Measurements from ENCODE around the gene NAA25. TPM values are rescaled to one million over a fixed set of nuclear protein-coding genes. Genes with fewer than 3 reads are reported as not detected.
"Not testable (repeated sequence)": the region's sequence is repeated elsewhere in the genome, so short reads cannot be mapped to it uniquely, and the experiment has no call there.

The NAA25 gene
- total and polyA plus RNA-seq, 12 donors = 7.2 to 32.6 (median 21.2) TPM

- H3K4me3 ChIP-seq = no peak overlapping the region
- intact Hi-C loops (cut with DNase I) = no loop called here
- H3K27ac ChIP-seq = peak overlapping the region in 3 of 5 donors; percentile 11 to 70 (median 53)
- no peaks in the 10 kb centered on the region for H3K36me3 ChIP-seq (replicated peaks in 1 of 2)
- H3K4me1 ChIP-seq (replicated peaks in 1 of 2) = peaks cover 4 to 28% of the 10 kb centered on the region in 2 donors
- TF ChIP-seq POLR2A (IDR thresholded peaks at IDR 0.05) (no peak), CTCF (IDR thresholded peaks at IDR 0.05) (no peak)
- DNase-seq = no peak
- H3K9me3 ChIP-seq (replicated peaks in 1 of 3) = no peaks in the 10 kb centered on the region
- no peaks in the 10 kb centered on the region for H3K27me3 ChIP-seq
Observed at GRCh38 chr12:112001576-112001975, 107.0 kb downstream of the NAA25 start.

- WGBS, 4 donors = 95 to 97% (median 96%) methylated on average over 8 of the region's 8 CpGs
- H3K27me3 ChIP-seq = no peaks in the 10 kb centered on the region
- DNase-seq = no peak
- peaks cover 4 to 24% of the 10 kb centered on the region in 2 donors for H3K4me1 ChIP-seq (replicated peaks in 1 of 2)
- H3K9me3 ChIP-seq (replicated peaks in 1 of 3) = no peaks in the 10 kb centered on the region
- peak overlapping the region in 1 of 5 donors; percentile 70 for H3K27ac ChIP-seq
- intact Hi-C loops (cut with DNase I) = no loop called here
- peak overlapping the region in 1 of 4 donors; percentile 14 for H3K4me3 ChIP-seq
- no peak for TF ChIP-seq POLR2A (IDR thresholded peaks at IDR 0.05)
- TF ChIP-seq CTCF (IDR thresholded peaks at IDR 0.05) = no peak
- no peaks in the 10 kb centered on the region for H3K36me3 ChIP-seq (replicated peaks in 1 of 2)
Observed at GRCh38 chr12:112000820-112001219, 107.8 kb downstream of the NAA25 start.

GRCh38 chr12:111999129-111999528 is 109.5 kb downstream of the NAA25 start:
- WGBS, 4 donors = 94 to 97% (median 96%) methylated on average over 9 of the region's 9 CpGs
- H3K36me3 ChIP-seq (replicated peaks in 1 of 2); H3K9me3 ChIP-seq (replicated peaks in 1 of 3); DNase-seq; H3K4me3 ChIP-seq; H3K27me3 ChIP-seq; H3K27ac ChIP-seq; intact Hi-C loops (cut with DNase I): not testable (repeated sequence)
- H3K4me1 ChIP-seq (replicated peaks in 1 of 2) = peaks cover 4 to 23% of the 10 kb centered on the region in 2 donors

GRCh38 chr12:111998015-111998414 is 110.6 kb downstream of the NAA25 start:
- WGBS, 4 donors = 89 to 99% (median 93%) methylated on average over 4 of the region's 4 CpGs
- H3K27ac ChIP-seq = no peak overlapping the region
- H3K4me3 ChIP-seq = no peak overlapping the region
- no peaks in the 10 kb centered on the region for H3K36me3 ChIP-seq (replicated peaks in 1 of 2)
- DNase-seq = no peak
- TF ChIP-seq POLR2A (IDR thresholded peaks at IDR 0.05) (no peak), CTCF (IDR thresholded peaks at IDR 0.05) (no peak)
- no peaks in the 10 kb centered on the region for H3K9me3 ChIP-seq (replicated peaks in 1 of 3)
- H3K27me3 ChIP-seq = no peaks in the 10 kb centered on the region
- intact Hi-C loops (cut with DNase I) = no loop called here
- peaks cover 4 to 23% of the 10 kb centered on the region in 2 donors for H3K4me1 ChIP-seq (replicated peaks in 1 of 2)

- no peak for DNase-seq
- no peak for TF ChIP-seq CTCF (IDR thresholded peaks at IDR 0.05)
- no peak for TF ChIP-seq POLR2A (IDR thresholded peaks at IDR 0.05)
- intact Hi-C loops (cut with DNase I) = no loop called here
- Histone ChIP-seq H3K27ac (no peak overlapping the region), H3K4me1 (replicated peaks in 1 of 2) (peaks cover 4 to 22% of the 10 kb centered on the region in 2 donors), H3K9me3 (replicated peaks in 1 of 3) (no peaks in the 10 kb centered on the region), H3K4me3 (no peak overlapping the region), H3K36me3 (replicated peaks in 1 of 2) (no peaks in the 10 kb centered on the region), H3K27me3 (no peaks in the 10 kb centered on the region)
- 92 to 100% (median 97%) methylated on average over 2 of the region's 2 CpGs for WGBS, 4 donors
Observed at GRCh38 chr12:111997300-111997699, 111.3 kb downstream of the NAA25 start.
